Islet of Langerhans (tissue), 1 donor: ENCODE results near the gene SLC37A3.
"Not testable (repeated sequence)": the region's sequence is repeated elsewhere in the genome, so short reads cannot be mapped to it uniquely, and the experiment has no call there.

Source experiments
- FAIRE-seq: peaks from one replicate; lab custom pipeline; 2011; peaks lifted over from hg19 to GRCh38; lab: Jason Lieb, UNC

Gene SLC37A3

DNA sequence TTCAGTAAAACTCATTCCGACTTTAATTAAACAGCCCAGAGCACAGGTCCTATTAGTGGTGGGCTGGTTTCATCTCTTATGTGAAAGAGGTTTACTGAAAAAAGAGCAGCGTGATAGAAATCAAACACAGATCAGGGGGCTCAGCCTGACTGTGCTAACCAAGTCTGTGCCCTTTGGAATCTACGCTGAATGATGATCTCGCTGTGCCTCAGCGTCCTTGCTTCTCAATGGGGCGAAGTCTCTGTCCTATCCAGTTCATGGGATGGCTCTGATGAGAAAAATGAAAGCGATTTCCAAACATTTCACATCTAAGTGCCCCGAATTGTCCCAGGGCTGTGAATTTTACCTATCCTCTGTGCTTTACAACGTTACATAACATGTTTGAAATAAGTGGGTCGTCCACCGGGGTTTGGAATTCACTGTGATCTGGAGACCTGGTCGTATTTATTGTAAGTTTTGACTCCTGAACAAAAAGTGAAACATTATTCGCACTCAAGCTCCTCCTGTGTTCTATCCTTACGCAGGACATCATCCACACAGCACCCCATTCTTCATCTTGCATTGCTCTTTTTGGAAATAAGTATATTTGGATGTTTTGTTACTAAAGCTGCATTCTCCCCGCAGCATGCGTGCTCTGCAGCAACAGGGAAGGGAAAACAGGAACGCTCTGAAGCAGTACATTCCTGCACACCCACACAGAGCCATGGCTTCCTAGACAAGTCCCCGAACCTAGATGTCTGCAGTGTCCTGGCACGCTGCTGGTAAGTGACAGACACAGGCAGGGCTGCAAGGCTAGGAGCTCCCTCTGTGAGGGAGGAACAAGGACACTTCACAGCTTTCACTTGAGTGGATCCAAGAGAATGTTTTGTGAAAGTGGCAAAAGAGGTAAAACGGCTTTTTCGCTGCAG, 83.5 kb downstream of the SLC37A3 start:
- FAIRE-seq, result no peak

DNA sequence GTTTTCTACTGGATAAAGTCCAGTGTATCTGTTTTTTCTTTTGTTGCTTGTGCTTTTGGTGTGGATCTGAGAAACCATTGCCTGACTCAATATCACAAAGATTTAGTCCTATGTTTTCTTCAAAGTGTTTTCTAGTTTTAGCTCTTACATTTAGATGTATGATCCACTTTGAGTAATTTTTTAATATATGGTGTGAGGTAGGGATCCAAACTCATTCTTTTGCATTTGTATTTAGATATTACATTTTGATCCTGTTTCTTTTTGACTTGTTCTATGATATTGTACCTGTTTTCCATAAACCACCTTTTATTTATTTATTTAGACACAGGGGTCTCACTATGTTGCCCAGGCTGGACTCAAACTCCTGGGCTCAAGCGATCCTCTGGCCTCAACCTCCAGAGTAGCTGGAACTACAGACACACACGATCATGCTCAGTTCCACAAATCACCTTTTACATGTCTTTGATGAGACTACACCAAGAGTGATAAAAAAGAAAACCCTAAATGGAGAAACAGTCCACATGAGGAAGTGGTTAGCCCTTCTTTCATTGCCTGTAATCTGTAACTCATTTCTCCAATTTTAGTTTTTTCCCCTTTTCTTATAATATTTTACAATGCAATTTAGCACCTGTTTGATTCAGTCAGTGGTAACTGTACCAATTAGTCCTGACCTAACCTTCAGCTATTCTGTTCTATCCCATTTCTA, 86.0 kb downstream of the SLC37A3 start:
- FAIRE-seq, result no peak

DNA sequence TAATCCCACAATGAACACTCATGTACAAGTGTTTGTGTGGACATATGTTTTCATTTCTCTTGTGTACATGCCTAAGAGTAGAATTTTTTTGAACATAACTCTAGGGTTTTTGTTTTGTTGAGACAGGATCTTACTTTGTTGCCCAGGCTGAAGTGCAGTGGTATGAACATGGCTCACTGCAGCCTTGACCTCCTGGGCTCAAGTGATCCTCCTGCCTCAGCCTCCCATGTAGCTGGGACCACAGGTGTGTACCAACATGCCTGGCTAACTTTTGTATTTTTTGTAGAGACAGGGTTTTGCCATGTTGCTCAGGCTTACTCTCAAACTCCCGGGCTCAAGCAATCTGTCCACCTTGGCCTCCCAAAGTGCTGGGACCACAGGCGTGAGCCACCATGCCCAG, 87.2 kb downstream of the SLC37A3 start:
- FAIRE-seq, result not testable (repeated sequence)

DNA sequence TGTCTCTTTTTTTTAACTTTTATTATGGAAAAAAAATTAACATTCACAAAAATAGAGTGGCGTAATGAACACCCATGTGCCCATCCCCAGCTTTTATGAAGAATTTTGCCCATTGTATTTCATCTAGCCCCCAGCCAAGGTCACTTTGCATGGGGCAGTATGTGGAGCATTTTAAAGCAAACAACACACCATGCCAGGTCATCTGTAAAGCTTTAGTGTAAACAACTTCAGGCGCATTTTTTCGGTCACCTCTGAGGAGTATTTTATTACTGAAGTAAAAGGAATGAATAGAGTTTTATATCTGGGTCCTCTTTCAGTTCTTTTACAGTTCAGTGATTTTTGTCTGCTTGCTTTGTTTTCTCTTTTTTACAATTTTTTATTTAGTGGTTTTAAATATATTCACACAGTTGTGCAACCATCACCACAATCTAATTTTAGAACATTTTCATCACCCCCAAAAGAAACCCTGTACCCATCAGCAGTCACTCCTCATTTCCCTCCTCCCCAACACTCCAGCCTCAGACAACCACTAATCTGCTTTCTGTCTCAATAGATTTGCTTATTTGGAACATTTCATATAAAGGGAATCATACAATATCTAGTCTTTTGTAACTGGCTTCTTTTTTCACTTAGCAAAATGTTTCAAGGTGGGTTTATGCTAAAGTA, 87.9 kb downstream of the SLC37A3 start:
- FAIRE-seq, result no peak

DNA sequence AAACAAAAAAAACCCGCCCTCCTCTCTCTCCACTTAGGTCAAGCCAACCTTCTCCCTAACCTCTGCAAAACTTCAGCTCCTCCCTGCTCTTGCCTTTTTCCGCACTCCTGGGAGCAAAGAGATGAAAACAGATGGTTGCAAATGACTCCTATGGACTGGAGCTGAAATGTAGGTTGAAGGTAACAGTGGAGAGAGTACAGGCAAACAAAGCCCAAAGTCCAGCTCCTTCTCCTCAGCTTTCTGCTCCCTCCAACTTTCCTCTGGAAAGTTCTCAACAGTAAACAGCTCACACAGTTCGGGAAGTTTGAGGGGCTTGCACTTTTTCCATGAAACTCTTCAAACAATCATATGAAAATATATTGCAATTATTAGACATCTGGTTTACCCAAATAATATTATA, 90.3 kb downstream of the SLC37A3 start:
- FAIRE-seq, result no peak

DNA sequence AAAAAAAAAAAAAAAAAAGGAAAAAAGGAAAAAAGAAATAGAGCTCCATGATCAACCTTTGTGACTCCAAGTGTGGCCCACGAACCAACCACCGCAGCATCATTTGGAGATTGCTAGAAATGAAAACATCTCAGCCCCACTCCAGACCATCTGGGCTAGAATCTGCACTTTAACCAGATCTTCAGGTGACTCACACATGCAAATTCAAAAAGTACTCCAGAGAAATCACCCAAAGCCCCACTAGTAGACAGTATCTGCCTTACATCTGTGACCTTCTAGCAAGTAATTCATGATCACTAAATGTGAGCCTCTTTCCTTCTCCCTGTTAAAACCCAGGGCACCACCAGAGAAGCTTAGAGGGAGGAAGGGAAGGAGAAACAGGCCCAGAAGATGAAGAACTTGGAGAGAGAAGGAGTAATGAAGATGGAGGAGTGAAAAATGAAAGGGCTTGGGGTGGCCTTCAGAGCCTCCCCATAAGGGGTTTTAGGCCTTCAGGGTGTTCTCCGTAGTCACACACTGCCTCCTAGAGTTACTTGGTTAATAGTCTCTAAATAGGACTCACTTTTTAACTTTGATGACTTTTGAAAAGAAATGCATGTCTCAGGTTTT, 94.0 kb downstream of the SLC37A3 start:
- FAIRE-seq, result no peak

DNA sequence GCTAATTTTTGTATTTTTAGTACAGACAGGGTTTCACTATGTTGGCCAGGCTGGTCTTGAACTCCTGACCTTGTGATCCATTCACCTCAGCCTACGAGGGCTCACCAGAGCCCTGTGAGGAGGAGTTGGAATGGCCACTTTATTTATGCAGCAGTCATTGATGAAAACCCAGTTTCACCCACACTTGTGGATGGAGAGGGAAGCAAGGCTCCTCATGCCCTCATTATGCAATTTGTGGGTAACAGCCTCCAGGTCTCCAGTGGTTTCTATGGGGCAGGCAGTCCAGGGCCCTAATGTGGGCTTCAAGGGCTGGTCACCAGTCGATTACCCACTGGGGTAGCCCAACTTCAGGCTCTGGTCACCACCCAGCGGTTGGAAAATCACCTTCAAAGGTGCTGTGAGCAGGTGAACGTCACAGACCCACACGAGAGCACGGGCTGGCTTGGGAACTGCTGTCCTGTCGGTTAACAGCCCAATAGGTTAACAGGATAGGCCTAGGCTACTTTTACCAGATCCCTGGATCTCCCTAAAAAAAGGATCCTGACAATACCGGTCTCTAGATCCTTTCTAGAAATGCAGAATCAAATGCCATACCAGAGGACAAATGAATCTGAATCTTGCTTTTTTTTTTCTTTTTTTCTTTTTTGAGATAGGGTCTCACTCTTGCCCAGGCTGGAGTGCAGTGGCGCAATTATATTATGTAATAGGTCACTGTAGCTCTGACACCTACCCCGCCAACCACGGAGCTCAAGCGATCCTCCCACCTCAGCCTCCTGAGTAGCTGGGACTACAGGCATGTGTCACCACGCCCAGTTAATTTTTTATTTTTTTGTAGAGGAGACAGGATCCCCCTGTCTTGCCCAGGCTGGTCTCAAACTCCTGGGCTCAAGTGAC, 97.8 kb downstream of the SLC37A3 start:
- FAIRE-seq, result no peak

DNA sequence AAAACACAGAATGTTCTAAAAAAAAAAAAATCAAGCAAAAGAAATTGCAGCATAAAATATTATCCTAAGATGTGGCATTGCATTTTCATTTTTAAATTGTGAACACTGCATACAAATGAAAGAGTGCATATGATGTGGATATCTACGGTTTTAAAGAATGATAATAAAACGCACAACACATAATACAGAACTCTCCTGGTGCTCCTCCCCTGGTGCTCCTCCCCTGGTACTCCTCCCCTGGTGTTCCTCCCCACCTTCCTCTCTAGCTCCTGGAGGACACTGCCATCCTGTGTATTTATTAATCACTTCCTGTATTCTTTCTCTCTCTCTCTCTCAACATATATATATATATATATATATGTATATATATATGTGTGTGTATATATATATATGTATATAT, 100.1 kb downstream of the SLC37A3 start:
- FAIRE-seq, result no peak

DNA sequence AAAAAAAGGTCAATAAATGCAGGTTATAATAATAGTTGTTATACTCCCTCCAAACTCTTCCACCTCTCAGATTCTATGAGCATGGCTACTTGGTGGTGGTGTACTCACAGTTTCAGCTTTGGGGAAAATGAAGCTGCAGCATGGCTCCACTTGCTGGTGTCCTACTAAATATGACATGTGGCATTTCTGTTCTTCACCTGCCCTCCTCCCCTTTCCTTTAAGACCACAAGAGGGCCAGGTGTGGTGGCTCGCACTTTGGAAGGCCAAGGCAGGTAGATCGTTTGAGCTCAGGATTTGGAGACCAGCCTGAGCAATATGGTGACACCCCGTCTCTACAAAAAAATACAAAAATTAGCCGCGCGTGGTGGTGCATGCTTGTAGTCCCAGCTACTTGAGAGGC, 101.1 kb downstream of the SLC37A3 start:
- no peak for FAIRE-seq

DNA sequence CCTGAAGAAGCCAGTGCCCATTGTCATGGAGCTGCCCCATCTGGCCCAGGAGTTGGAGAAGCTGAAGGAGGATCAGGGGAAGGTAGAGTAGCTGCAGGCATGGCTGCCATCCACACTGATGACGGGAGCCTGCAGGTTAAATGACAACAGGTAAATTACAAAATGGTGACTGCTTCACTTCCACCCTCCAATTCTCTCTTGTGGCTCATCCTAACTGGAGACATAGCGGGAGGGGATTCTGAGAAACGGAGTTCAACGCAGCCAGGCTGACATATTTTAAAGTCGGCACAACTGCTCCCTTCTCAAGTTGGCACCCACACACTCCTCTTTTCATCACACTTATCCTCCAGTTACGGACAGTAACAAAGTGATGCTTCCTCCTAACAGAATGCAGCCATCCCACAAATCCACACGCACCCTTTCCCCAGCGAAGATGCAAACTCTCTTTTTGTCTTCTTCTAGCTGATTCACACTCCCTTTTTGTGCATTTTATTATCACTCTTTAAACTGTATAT, 103.0 kb downstream of the SLC37A3 start:
- FAIRE-seq, result no peak

DNA sequence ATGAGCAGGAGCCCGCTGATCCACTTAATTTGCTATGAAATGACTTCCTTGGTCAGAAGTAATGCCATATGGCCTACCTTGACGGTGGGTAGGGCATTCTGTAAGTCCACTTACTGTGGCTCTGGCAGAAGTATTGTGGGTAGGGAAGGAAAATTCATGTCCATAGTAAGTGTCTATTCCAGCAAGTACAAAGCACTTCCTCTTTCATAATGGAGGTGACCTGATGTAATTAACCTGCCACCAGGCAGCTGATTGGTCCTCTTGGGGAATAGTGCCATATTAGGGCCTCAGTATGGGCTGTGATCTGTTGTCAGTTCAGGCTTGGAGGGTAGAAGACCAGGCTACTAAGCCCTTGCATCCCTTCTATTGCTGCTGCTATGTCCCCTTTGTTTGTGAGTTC, 103.9 kb downstream of the SLC37A3 start:
- FAIRE-seq, result no peak

DNA sequence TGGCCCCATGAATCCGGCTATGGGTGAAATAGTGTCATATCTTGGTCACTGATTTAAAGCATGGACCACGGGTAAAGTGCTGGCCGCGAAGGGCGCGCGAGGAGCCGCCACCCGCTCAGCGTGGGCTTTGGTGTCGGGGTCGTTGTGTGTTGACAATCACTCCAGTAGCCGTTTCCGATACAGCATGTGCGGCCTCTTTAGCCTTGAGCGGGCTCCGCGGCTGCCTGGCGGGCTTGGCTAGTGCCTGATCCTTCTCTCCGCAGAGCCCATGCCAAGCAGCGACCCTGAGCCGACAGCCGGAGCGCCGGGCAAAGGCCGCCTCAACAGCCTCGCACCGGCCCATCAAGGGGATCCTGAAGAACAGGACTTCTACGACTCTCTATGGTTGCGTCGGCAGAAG, 105.9 kb downstream of the SLC37A3 start:
- FAIRE-seq, result no peak

DNA sequence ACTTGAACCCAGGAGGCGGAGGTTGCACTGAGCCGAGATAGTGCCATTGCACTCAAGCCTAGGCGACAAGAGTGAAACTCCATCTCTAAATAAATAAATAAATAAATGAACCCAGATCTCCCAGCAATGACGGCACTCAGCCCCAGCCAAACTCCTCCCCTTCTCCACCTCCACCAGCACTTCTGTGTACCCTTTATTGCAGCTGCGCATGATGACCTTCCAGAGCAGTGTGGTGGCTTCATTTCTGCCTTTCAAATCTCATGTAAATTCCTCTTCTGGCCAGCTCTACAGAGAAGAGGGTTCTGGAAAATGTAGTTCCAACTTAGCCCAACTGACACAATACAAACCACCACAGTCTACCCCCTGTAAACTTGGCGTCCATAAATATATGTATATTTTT, 108.5 kb downstream of the SLC37A3 start:
- FAIRE-seq, result no peak

DNA sequence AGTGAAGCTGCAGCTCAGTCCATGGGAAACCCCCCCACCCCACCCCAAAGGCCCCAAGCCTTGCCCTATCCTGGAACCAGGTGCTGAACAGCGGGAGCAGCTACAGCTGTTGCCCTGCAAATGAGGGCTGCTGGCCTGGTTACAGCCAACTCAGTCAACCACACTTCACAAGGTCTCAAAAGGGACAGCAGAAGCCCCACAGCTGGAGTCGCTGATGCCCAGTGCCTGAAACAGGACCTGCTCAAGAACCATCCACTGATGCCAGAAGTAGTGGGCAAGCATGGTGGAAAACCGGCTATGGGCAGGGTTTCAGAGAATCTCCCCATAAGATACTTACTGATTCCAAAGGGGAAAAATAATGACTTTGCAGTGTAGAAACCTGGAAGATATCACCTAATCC, 110.3 kb downstream of the SLC37A3 start:
- no peak for FAIRE-seq

DNA sequence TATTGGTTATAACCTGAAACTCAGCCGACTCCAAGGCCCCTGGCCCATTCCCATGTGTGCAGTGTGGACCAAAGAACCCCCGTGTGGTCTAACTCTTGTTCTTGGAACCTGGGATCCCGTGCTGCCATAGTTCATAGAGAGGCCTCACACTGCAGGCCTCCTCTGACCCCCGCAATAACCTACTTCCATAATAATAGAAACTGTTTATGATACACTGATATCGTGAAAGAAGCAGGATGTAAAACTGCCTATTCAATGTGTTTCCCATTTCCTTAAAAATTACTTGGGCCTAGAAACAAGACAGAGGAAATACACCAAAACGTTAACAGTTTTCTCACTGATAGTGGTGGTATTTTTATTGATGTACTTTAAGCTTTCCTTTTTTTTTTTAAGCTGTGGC, 112.4 kb downstream of the SLC37A3 start:
- FAIRE-seq, result no peak

DNA sequence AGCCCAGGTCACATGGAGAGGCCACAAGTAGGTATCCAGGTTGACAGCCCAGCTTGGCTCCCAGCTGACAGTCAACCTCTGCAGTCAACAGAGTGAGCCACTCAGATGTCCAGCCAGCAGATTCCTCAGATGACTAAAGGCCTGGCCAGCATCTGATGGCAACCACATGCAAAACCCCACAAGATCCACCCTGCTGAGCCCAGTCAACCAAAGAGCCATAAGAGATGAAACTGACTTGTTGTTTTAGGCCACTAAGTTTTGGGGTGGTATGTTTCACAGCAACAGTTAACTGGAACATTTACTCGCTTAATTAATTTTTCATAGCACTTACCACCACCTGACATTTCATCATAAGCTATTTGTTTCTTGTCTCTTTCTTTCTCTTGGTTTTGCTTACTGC, 114.3 kb downstream of the SLC37A3 start:
- FAIRE-seq, result no peak
